ENCODE results near the gene TMEM238L. TPM values are rescaled to one million over a fixed set of nuclear protein-coding genes. Genes with fewer than 3 reads are reported as not detected.
A peak's percentile ranks its signal among the peaks of the same experiment; 100 is the strongest.

The TMEM238L gene
- total and polyA plus RNA-seq, 2 donors (not counting 1 experiment from before 2014, with no cell fraction given): not detected

GRCh38 chr17:10750210-10750609, 53.7 kb downstream of the TMEM238L start:
- Histone ChIP-seq H3K36me3 (ENCODE audit: control insufficient read depth, insufficient read depth, low read length) (no peaks in the 10 kb centered on the region), H3K27ac (ENCODE audit: insufficient read depth, low read length) (no peak overlapping the region), H3K4me3 (replicated peaks in 1 of 4; ENCODE audit: control extremely low read depth in 1 of 4, insufficient read depth in 1 of 4, low read depth in 3 of 4, low read length in 4 of 4) (no peak overlapping the region), H3K9me3 (ENCODE audit: control insufficient read depth, insufficient read depth, low read depth, low read length) (no peaks in the 10 kb centered on the region), H3K4me2 (ENCODE audit: extremely low read depth, insufficient read depth, low read length) (no peak overlapping the region), H2AFZ (ENCODE audit: low read length) (no peak overlapping the region), H3K9ac (ENCODE audit: insufficient read depth, low read length) (no peak overlapping the region), H3K79me2 (ENCODE audit: control insufficient read depth, insufficient read depth, low read length) (no peaks in the 10 kb centered on the region), H4K20me1 (ENCODE audit: control insufficient read depth, extremely low read depth, insufficient read depth, low read length) (no peaks in the 10 kb centered on the region), H3K27me3 (ENCODE audit: control insufficient read depth, insufficient read depth, low read length) (no peaks in the 10 kb centered on the region), H3K4me1 (ENCODE audit: control insufficient read depth, extremely low read depth, insufficient read depth, low read length) (no peaks in the 10 kb centered on the region)
- TF ChIP-seq EZH2 (IDR thresholded peaks at IDR 0.05; ENCODE audit: low read length, missing control alignments): no peak
- no peak for TF ChIP-seq CTCF (conservative IDR thresholded peaks at IDR 0.05 in 1 of 2, IDR thresholded peaks at IDR 0.05 in 1 of 2; ENCODE audit: low read depth in 1 of 2, low read length in 2 of 2)
- no peak for DNase-seq (ENCODE audit: low read depth in 2 of 2)

- H3K4me1 ChIP-seq (ENCODE audit: control insufficient read depth, extremely low read depth, insufficient read depth, low read length): no peaks in the 10 kb centered on the region
- TF ChIP-seq EZH2 (IDR thresholded peaks at IDR 0.05; ENCODE audit: low read length, missing control alignments) (no peak), CTCF (conservative IDR thresholded peaks at IDR 0.05 in 1 of 2, IDR thresholded peaks at IDR 0.05 in 1 of 2; ENCODE audit: low read depth in 1 of 2, low read length in 2 of 2) (no peak)
- H3K36me3 ChIP-seq (ENCODE audit: control insufficient read depth, insufficient read depth, low read length): no peaks in the 10 kb centered on the region
- no peaks in the 10 kb centered on the region for H3K79me2 ChIP-seq (ENCODE audit: control insufficient read depth, insufficient read depth, low read length)
- no peaks in the 10 kb centered on the region for H4K20me1 ChIP-seq (ENCODE audit: control insufficient read depth, extremely low read depth, insufficient read depth, low read length)
- H3K9ac ChIP-seq (ENCODE audit: insufficient read depth, low read length): no peak overlapping the region
- no peak overlapping the region for H3K4me2 ChIP-seq (ENCODE audit: extremely low read depth, insufficient read depth, low read length)
- no peak overlapping the region for H3K4me3 ChIP-seq (replicated peaks in 1 of 4; ENCODE audit: control extremely low read depth in 1 of 4, insufficient read depth in 1 of 4, low read depth in 3 of 4, low read length in 4 of 4)
- no peaks in the 10 kb centered on the region for H3K27me3 ChIP-seq (ENCODE audit: control insufficient read depth, insufficient read depth, low read length)
- DNase-seq (ENCODE audit: low read depth in 2 of 2): no peak
- no peaks in the 10 kb centered on the region for H3K9me3 ChIP-seq (ENCODE audit: control insufficient read depth, insufficient read depth, low read depth, low read length)
- no peak overlapping the region for H2AFZ ChIP-seq (ENCODE audit: low read length)
- no peak overlapping the region for H3K27ac ChIP-seq (ENCODE audit: insufficient read depth, low read length)
Observed at GRCh38 chr17:10748531-10749181, 55.2 kb downstream of the TMEM238L start.

GRCh38 chr17:10745231-10745630, 58.7 kb downstream of the TMEM238L start:
- no peak overlapping the region for H3K4me2 ChIP-seq (ENCODE audit: extremely low read depth, insufficient read depth, low read length)
- H4K20me1 ChIP-seq (ENCODE audit: control insufficient read depth, extremely low read depth, insufficient read depth, low read length): no peaks in the 10 kb centered on the region
- H3K27me3 ChIP-seq (ENCODE audit: control insufficient read depth, insufficient read depth, low read length): no peaks in the 10 kb centered on the region
- no peaks in the 10 kb centered on the region for H3K79me2 ChIP-seq (ENCODE audit: control insufficient read depth, insufficient read depth, low read length)
- H2AFZ ChIP-seq (ENCODE audit: low read length): no peak overlapping the region
- H3K4me3 ChIP-seq (replicated peaks in 1 of 4; ENCODE audit: control extremely low read depth in 1 of 4, insufficient read depth in 1 of 4, low read depth in 3 of 4, low read length in 4 of 4): no peak overlapping the region
- DNase-seq (ENCODE audit: low read depth in 2 of 2): peak in 1 of 2 donors; percentile 27
- no peak overlapping the region for H3K9ac ChIP-seq (ENCODE audit: insufficient read depth, low read length)
- H3K4me1 ChIP-seq (ENCODE audit: control insufficient read depth, extremely low read depth, insufficient read depth, low read length): no peaks in the 10 kb centered on the region
- H3K36me3 ChIP-seq (ENCODE audit: control insufficient read depth, insufficient read depth, low read length): no peaks in the 10 kb centered on the region
- no peak overlapping the region for H3K27ac ChIP-seq (ENCODE audit: insufficient read depth, low read length)
- H3K9me3 ChIP-seq (ENCODE audit: control insufficient read depth, insufficient read depth, low read depth, low read length): no peaks in the 10 kb centered on the region
- TF ChIP-seq CTCF (conservative IDR thresholded peaks at IDR 0.05 in 1 of 2, IDR thresholded peaks at IDR 0.05 in 1 of 2; ENCODE audit: low read depth in 1 of 2, low read length in 2 of 2) (no peak), EZH2 (IDR thresholded peaks at IDR 0.05; ENCODE audit: low read length, missing control alignments) (no peak)

Other genes starting within 250 kb of the TMEM238L start
- gene MYH3, start 146.8 kb downstream of the TMEM238L start, total RNA-seq: 0.50 and 0.51 TPM in 2 replicates
- gene MYH3, start 146.8 kb downstream of the TMEM238L start, polyA plus RNA-seq: 0.25 and 1.0 TPM in 2 replicates
- gene SCO1, start 106.6 kb downstream of the TMEM238L start, total RNA-seq: 31.8 and 56.6 TPM in 2 replicates
- gene SCO1, start 106.6 kb downstream of the TMEM238L start, polyA plus RNA-seq: 16.7 and 20.0 TPM in 2 replicates
- 17.0 and 25.4 TPM in 2 replicates for gene ADPRM, start 106.5 kb downstream of the TMEM238L start, total RNA-seq
- gene ADPRM, start 106.5 kb downstream of the TMEM238L start, polyA plus RNA-seq: 8.7 and 11.3 TPM in 2 replicates
- 3.1 and 4.3 TPM in 2 replicates for gene TMEM220, start 74.1 kb downstream of the TMEM238L start, total RNA-seq
- 2.8 and 4.1 TPM in 2 replicates for gene TMEM220, start 74.1 kb downstream of the TMEM238L start, polyA plus RNA-seq
- gene PIRT, start 34.0 kb upstream of the TMEM238L start, total RNA-seq: not detected in 2 replicates
- not detected in 2 replicates for gene PIRT, start 34.0 kb upstream of the TMEM238L start, polyA plus RNA-seq

All from fibroblast of lung (primary cell).